HFF-Myc (cell line): ENCODE data around the gene PLAAT1.

Experiments used
- DNase-seq: peaks from one replicate; pipeline ENCODE4 v3.0.0-alpha.2; 2011; ENCODE audit warnings: low read depth; ENCODE audit errors: extremely low read depth
- H3K4me3 ChIP-seq: replicated peaks from 2 replicates; pipeline ENCODE4 v1.5.1; 2011; ENCODE audit warnings: low read depth, mild to moderate bottlenecking, control low read depth, low read length
- TF ChIP-seq, protein P1 (sequence below): IDR thresholded peaks from 2 replicates; pipeline ENCODE4 v1.5.1; 2012; ENCODE audit warnings: mild to moderate bottlenecking, low read depth, low read length, control low read depth; ENCODE audit errors: missing control alignments

Gene PLAAT1

GRCh38 chr3:193310914-193311723 lies 70.1 kb downstream of the PLAAT1 start:
- H3K4me3 ChIP-seq, result no peak overlapping the region
- TF ChIP-seq, protein P1, sequence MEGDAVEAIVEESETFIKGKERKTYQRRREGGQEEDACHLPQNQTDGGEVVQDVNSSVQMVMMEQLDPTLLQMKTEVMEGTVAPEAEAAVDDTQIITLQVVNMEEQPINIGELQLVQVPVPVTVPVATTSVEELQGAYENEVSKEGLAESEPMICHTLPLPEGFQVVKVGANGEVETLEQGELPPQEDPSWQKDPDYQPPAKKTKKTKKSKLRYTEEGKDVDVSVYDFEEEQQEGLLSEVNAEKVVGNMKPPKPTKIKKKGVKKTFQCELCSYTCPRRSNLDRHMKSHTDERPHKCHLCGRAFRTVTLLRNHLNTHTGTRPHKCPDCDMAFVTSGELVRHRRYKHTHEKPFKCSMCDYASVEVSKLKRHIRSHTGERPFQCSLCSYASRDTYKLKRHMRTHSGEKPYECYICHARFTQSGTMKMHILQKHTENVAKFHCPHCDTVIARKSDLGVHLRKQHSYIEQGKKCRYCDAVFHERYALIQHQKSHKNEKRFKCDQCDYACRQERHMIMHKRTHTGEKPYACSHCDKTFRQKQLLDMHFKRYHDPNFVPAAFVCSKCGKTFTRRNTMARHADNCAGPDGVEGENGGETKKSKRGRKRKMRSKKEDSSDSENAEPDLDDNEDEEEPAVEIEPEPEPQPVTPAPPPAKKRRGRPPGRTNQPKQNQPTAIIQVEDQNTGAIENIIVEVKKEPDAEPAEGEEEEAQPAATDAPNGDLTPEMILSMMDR, result no peak
- DNase-seq, result no peak

GRCh38 chr3:193313061-193313958 lies 72.3 kb downstream of the PLAAT1 start:
- TF ChIP-seq, protein P1, result no peak
- H3K4me3 ChIP-seq, result no peak overlapping the region
- no peak for DNase-seq

DNA sequence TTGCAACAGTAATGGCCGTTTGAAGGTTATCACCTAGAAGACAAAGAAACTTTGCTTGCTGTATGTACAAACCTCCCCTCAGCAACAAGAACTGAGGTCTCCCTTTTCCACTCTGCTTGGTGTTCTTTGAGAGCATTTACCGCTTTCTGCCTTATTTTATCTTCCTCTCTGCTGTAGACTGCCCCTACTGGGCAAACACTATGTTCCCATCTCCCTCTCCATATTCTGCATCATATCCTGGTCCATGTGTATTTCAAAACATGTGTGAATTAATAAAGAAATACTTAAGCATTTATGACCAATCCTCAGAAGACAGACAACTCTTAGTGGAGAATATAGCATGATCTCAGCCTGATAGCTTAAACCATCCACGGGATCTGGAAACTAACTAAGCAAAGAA lies 73.1 kb downstream of the PLAAT1 start:
- TF ChIP-seq, protein P1, result no peak
- no peak for DNase-seq
- H3K4me3 ChIP-seq, result no peak overlapping the region

GRCh38 chr3:193317682-193318300 lies 76.8 kb downstream of the PLAAT1 start:
- TF ChIP-seq, protein P1, result no peak
- DNase-seq, result no peak
- H3K4me3 ChIP-seq, result no peak overlapping the region
